ENCODE results near the gene DLG2. TPM values are rescaled to one million over a fixed set of nuclear protein-coding genes. Genes with fewer than 3 reads are reported as not detected.

The DLG2 gene
- total and polyA plus RNA-seq, 2 donors (not counting 3 experiments of a cell fraction or from before 2014, with no cell fraction given): 0.15 to 1.1 TPM

DNA sequence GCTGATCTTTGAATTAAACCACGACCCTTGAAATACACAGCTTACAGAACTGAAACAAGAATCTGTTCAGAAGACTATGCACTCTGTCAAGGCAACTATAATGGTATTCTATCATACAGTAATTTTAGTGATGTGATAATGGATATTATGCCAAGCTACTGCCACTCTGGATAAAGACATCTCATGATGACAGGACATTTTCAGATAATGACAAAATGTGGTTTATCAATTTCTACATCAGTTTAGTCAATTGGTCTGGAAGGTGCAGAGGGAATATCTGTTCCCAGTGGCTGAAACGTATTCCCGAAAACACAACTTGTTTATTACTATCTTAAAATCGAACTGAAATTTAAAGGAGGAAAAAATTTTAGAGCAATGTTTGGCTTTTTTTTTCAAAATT, 1331.3 kb downstream of the DLG2 start:
- TF ChIP-seq GATA2 (IDR thresholded peaks at IDR 0.05; ENCODE audit: insufficient read depth, insufficient read length, low read depth, low read length) (no peak), MAX (IDR thresholded peaks at IDR 0.05; ENCODE audit: insufficient read depth, insufficient read length) (no peak), FOS (IDR thresholded peaks at IDR 0.05; ENCODE audit: borderline replicate concordance, insufficient read depth, low read length) (no peak), POLR2A (IDR thresholded peaks at IDR 0.05; ENCODE audit: low read depth, low read length) (no peak), EZH2 (IDR thresholded peaks at IDR 0.05; ENCODE audit: borderline replicate concordance, low read depth, low read length, severe bottlenecking) (no peak), MYC (IDR thresholded peaks at IDR 0.05; ENCODE audit: low read depth, low read length) (no peak), POLR2AphosphoS5 (IDR thresholded peaks at IDR 0.05; ENCODE audit: insufficient read depth, low read depth, low read length) (no peak), JUN (IDR thresholded peaks at IDR 0.05; ENCODE audit: borderline replicate concordance, insufficient read depth, insufficient read length, low read depth) (no peak), CTCF (IDR thresholded peaks at IDR 0.05; ENCODE audit: extremely low read depth in 1 of 2, insufficient read depth in 1 of 2, low read depth in 1 of 2, low read length in 2 of 2) (no peak)
- Histone ChIP-seq H3K4me3 (replicated peaks in 1 of 3; ENCODE audit: insufficient read depth in 1 of 3, low read depth in 1 of 3, low read length in 3 of 3) (no peak overlapping the region), H3K79me2 (ENCODE audit: control insufficient read depth, insufficient read depth, low read length) (no peaks in the 10 kb centered on the region), H3K4me1 (ENCODE audit: control insufficient read depth, extremely low read depth, insufficient read depth, low read length) (no peaks in the 10 kb centered on the region), H3K27ac (ENCODE audit: insufficient read depth, low read depth, low read length) (no peak overlapping the region), H3K9me3 (replicated peaks; ENCODE audit: control insufficient read depth, insufficient read depth, low read length) (no peaks in the 10 kb centered on the region), H4K20me1 (replicated peaks; ENCODE audit: control insufficient read depth, extremely low read depth, insufficient read depth, low read length) (no peaks in the 10 kb centered on the region), H3K36me3 (ENCODE audit: control insufficient read depth in 2 of 2, extremely low read depth in 1 of 2, insufficient read depth in 2 of 2, low read length in 2 of 2) (no peaks in the 10 kb centered on the region), H3K9ac (replicated peaks; ENCODE audit: extremely low read depth, insufficient read depth, low read length) (no peak overlapping the region), H3K4me2 (ENCODE audit: insufficient read depth, low read length) (no peak overlapping the region), H3K9me1 (replicated peaks; ENCODE audit: control insufficient read depth, extremely low read depth, insufficient read depth, low read length) (no peaks in the 10 kb centered on the region), H3K27me3 (ENCODE audit: control insufficient read depth in 2 of 2, insufficient read depth in 2 of 2, low read length in 2 of 2) (no peaks in the 10 kb centered on the region), H2AFZ (ENCODE audit: low read depth, low read length) (no peak overlapping the region)
- no peak for DNase-seq (ENCODE audit: low read depth, low spot score)
- CTCF ChIA-PET: no interaction called here
- no TSS peak for BruUV-seq (replicated peaks)
- POLR2A ChIA-PET: no interaction called here
- intact Hi-C loops (cut with micrococcal nuclease) (no loop called here), dilution Hi-C loops (cut with MboI; ENCODE audit: extremely low pct_ligation_motif_present, low sequenced_read_pairs) (no loop called here)
- no peak for FAIRE-seq
